Measurements from ENCODE around the gene G3BP2. TPM values are rescaled to one million over a fixed set of nuclear protein-coding genes. Genes with fewer than 3 reads are reported as not detected.
A peak's percentile ranks its signal among the peaks of the same experiment; 100 is the strongest.
"Not testable (repeated sequence)": the region's sequence is repeated elsewhere in the genome, so short reads cannot be mapped to it uniquely, and the experiment has no call there.

Gene G3BP2
- 205 TPM for polyA plus RNA-seq (2013, experiment 1 of 2)
- polyA plus RNA-seq (2013, experiment 2 of 2): 202 TPM

- H3K9me3 ChIP-seq (ENCODE audit: insufficient read depth, low read depth, low read length): no peaks in the 10 kb centered on the region
- H3K27me3 ChIP-seq (ENCODE audit: insufficient read depth, low read length): no peaks in the 10 kb centered on the region
- H3K4me1 ChIP-seq (ENCODE audit: insufficient read depth, low read length): peaks cover 36% of the 10 kb centered on the region
- peak within 1 kb of the TSS; percentile 94 for H3K9ac ChIP-seq (ENCODE audit: low read depth, low read length)
- under 1% methylated on average over 83 of the region's 83 CpGs for WGBS
- H3K4me3 ChIP-seq (ENCODE audit: low read length): peak within 1 kb of the TSS; percentile 94
- peaks cover 7% of the 10 kb centered on the region; the same call in 1 of the 2 replicates for H3K36me3 ChIP-seq (ENCODE audit: insufficient read depth, low read length)
- H3K27ac ChIP-seq (ENCODE audit: low read depth, low read length): peak within 1 kb of the TSS; percentile 98
Measured at GRCh38 chr4:75673027-75673958, at the start of gene G3BP2. Gene G3BP2 (minus strand): TSS chr4:75673411. CDS start chr4:75662025, 11,386 bp downstream.

GRCh38 chr4:75722417-75722816 is 49.2 kb upstream of the G3BP2 start:
- H3K4me3 ChIP-seq (ENCODE audit: low read length): peak overlapping the region; percentile 72
- WGBS: 64% methylated on average over 3 of the region's 3 CpGs
- no peaks in the 10 kb centered on the region for H3K27me3 ChIP-seq (ENCODE audit: insufficient read depth, low read length)
- no peaks in the 10 kb centered on the region for H3K9me3 ChIP-seq (ENCODE audit: insufficient read depth, low read depth, low read length)
- H3K9ac ChIP-seq (ENCODE audit: low read depth, low read length): 0 out of 2 replicates have a peak overlapping the region, but pooled peaks have one; percentile 93
- peaks cover 29% of the 10 kb centered on the region for H3K4me1 ChIP-seq (ENCODE audit: insufficient read depth, low read length)
- no peak overlapping the region for H3K27ac ChIP-seq (ENCODE audit: low read depth, low read length)
- H3K36me3 ChIP-seq (ENCODE audit: insufficient read depth, low read length): peaks cover 21% of the 10 kb centered on the region

GRCh38 chr4:75718529-75718928 is 45.3 kb upstream of the G3BP2 start:
- H3K4me3 ChIP-seq (ENCODE audit: low read length): no peak overlapping the region
- peaks cover 29% of the 10 kb centered on the region for H3K36me3 ChIP-seq (ENCODE audit: insufficient read depth, low read length)
- H3K4me1 ChIP-seq (ENCODE audit: insufficient read depth, low read length): peaks cover 25% of the 10 kb centered on the region
- WGBS: 91% methylated on average over 2 of the region's 2 CpGs
- H3K27ac ChIP-seq (ENCODE audit: low read depth, low read length): no peak overlapping the region
- no peak overlapping the region for H3K9ac ChIP-seq (ENCODE audit: low read depth, low read length)
- no peaks in the 10 kb centered on the region for H3K9me3 ChIP-seq (ENCODE audit: insufficient read depth, low read depth, low read length)
- no peaks in the 10 kb centered on the region for H3K27me3 ChIP-seq (ENCODE audit: insufficient read depth, low read length)

- Histone ChIP-seq H3K27ac (ENCODE audit: low read depth, low read length) (no peak overlapping the region), H3K4me1 (ENCODE audit: insufficient read depth, low read length) (peaks cover 14% of the 10 kb centered on the region), H3K27me3 (ENCODE audit: insufficient read depth, low read length) (no peaks in the 10 kb centered on the region), H3K9me3 (ENCODE audit: insufficient read depth, low read depth, low read length) (no peaks in the 10 kb centered on the region), H3K4me3 (ENCODE audit: low read length) (no peak overlapping the region), H3K36me3 (ENCODE audit: insufficient read depth, low read length) (peaks cover 36% of the 10 kb centered on the region), H3K9ac (ENCODE audit: low read depth, low read length) (no peak overlapping the region)
- 94% methylated on average over 1 of the region's 1 CpG for WGBS
Measured at GRCh38 chr4:75717408-75717807, 44.2 kb upstream of the G3BP2 start.

GRCh38 chr4:75716054-75716453 is 42.8 kb upstream of the G3BP2 start:
- peak overlapping the region; percentile 41; the same call in 1 of the 2 replicates for H3K27ac ChIP-seq (ENCODE audit: low read depth, low read length)
- H3K27me3 ChIP-seq (ENCODE audit: insufficient read depth, low read length); H3K9me3 ChIP-seq (ENCODE audit: insufficient read depth, low read depth, low read length); H3K4me1 ChIP-seq (ENCODE audit: insufficient read depth, low read length); H3K4me3 ChIP-seq (ENCODE audit: low read length): not testable (repeated sequence)
- H3K36me3 ChIP-seq (ENCODE audit: insufficient read depth, low read length): peaks cover 34% of the 10 kb centered on the region
- H3K9ac ChIP-seq (ENCODE audit: low read depth, low read length): 0 out of 2 replicates have a peak overlapping the region, but pooled peaks have one; percentile 44
- WGBS: 92% methylated on average over 3 of the region's 3 CpGs

- H3K9ac ChIP-seq (ENCODE audit: low read depth, low read length): no peak overlapping the region
- 92% methylated on average over 3 of the region's 4 CpGs for WGBS
- H3K27me3 ChIP-seq (ENCODE audit: insufficient read depth, low read length): no peaks in the 10 kb centered on the region
- peaks cover 34% of the 10 kb centered on the region for H3K36me3 ChIP-seq (ENCODE audit: insufficient read depth, low read length)
- no peaks in the 10 kb centered on the region for H3K9me3 ChIP-seq (ENCODE audit: insufficient read depth, low read depth, low read length)
- H3K4me3 ChIP-seq (ENCODE audit: low read length): no peak overlapping the region
- H3K4me1 ChIP-seq (ENCODE audit: insufficient read depth, low read length): peaks cover 8% of the 10 kb centered on the region
- H3K27ac ChIP-seq (ENCODE audit: low read depth, low read length): no peak overlapping the region
Measured at GRCh38 chr4:75715105-75715799, 42.0 kb upstream of the G3BP2 start.

GRCh38 chr4:75714704-75715103 is 41.5 kb upstream of the G3BP2 start:
- no peaks in the 10 kb centered on the region for H3K9me3 ChIP-seq (ENCODE audit: insufficient read depth, low read depth, low read length)
- 97% methylated on average over 1 of the region's 1 CpG for WGBS
- peaks cover 8% of the 10 kb centered on the region for H3K4me1 ChIP-seq (ENCODE audit: insufficient read depth, low read length)
- no peak overlapping the region for H3K9ac ChIP-seq (ENCODE audit: low read depth, low read length)
- H3K36me3 ChIP-seq (ENCODE audit: insufficient read depth, low read length): peaks cover 31% of the 10 kb centered on the region
- no peak overlapping the region for H3K27ac ChIP-seq (ENCODE audit: low read depth, low read length)
- H3K4me3 ChIP-seq (ENCODE audit: low read length): no peak overlapping the region
- no peaks in the 10 kb centered on the region for H3K27me3 ChIP-seq (ENCODE audit: insufficient read depth, low read length)

- no peaks in the 10 kb centered on the region for H3K9me3 ChIP-seq (ENCODE audit: insufficient read depth, low read depth, low read length)
- H3K4me1 ChIP-seq (ENCODE audit: insufficient read depth, low read length): peaks cover 8% of the 10 kb centered on the region
- 99% methylated on average over 4 of the region's 4 CpGs for whole genome bisulfite sequencing
- H3K36me3 ChIP-seq (ENCODE audit: insufficient read depth, low read length): peaks cover 30% of the 10 kb centered on the region
- no peaks in the 10 kb centered on the region for H3K27me3 ChIP-seq (ENCODE audit: insufficient read depth, low read length)
- H3K9ac ChIP-seq (ENCODE audit: low read depth, low read length): no peak overlapping the region
- H3K4me3 ChIP-seq (ENCODE audit: low read length): no peak overlapping the region
- H3K27ac ChIP-seq (ENCODE audit: low read depth, low read length): no peak overlapping the region
Measured at GRCh38 chr4:75714011-75714410, 40.8 kb upstream of the G3BP2 start.

GRCh38 chr4:75710246-75710645 is 37.0 kb upstream of the G3BP2 start:
- Histone ChIP-seq H3K27ac (ENCODE audit: low read depth, low read length) (0 out of 2 replicates have a peak overlapping the region, but pooled peaks have one; percentile 30), H3K4me1 (ENCODE audit: insufficient read depth, low read length) (peaks cover 18% of the 10 kb centered on the region), H3K9me3 (ENCODE audit: insufficient read depth, low read depth, low read length) (no peaks in the 10 kb centered on the region), H3K9ac (ENCODE audit: low read depth, low read length) (no peak overlapping the region), H3K36me3 (ENCODE audit: insufficient read depth, low read length) (peaks cover 19% of the 10 kb centered on the region; the same call in 1 of the 2 replicates), H3K27me3 (ENCODE audit: insufficient read depth, low read length) (no peaks in the 10 kb centered on the region), H3K4me3 (ENCODE audit: low read length) (no peak overlapping the region)
- WGBS: 93% methylated on average over 4 of the region's 4 CpGs

GRCh38 chr4:75708218-75708691 is 35.0 kb upstream of the G3BP2 start:
- Histone ChIP-seq H3K36me3 (ENCODE audit: insufficient read depth, low read length) (peaks cover 17% of the 10 kb centered on the region; the same call in 1 of the 2 replicates), H3K4me1 (ENCODE audit: insufficient read depth, low read length) (peaks cover 31% of the 10 kb centered on the region), H3K27me3 (ENCODE audit: insufficient read depth, low read length) (no peaks in the 10 kb centered on the region), H3K4me3 (ENCODE audit: low read length) (no peak overlapping the region), H3K9me3 (ENCODE audit: insufficient read depth, low read depth, low read length) (no peaks in the 10 kb centered on the region), H3K27ac (ENCODE audit: low read depth, low read length) (peak overlapping the region; percentile 67; the same call in 1 of the 2 replicates), H3K9ac (ENCODE audit: low read depth, low read length) (no peak overlapping the region)
- 76% methylated on average over 3 of the region's 3 CpGs for WGBS
